Ramos (cell line): Measurements from ENCODE around the gene TAS2R13.

Experiments
- in situ Hi-C: fragments of 300-500 bp; cut with MboI; formaldehyde crosslinking; loops from one replicate; pipeline ENCODE4 v1.14.3; 2022; ENCODE audit warnings: low sequenced_read_pairs; ENCODE audit not compliant: unreplicated experiment

TAS2R13 gene

GRCh38 chr12:10884086-10884725, 25.2 kb downstream of the TAS2R13 start, which contains the start of gene PRH1:
TSS of gene PRH1 (minus strand) at chr12:10884255. CDS start at chr12:10884217, 38 bp downstream.
- in situ Hi-C loops, result no loop called here

GRCh38 chr12:10873378-10873777, 36.0 kb downstream of the TAS2R13 start:
- in situ Hi-C loops, result no loop called here

DNA sequence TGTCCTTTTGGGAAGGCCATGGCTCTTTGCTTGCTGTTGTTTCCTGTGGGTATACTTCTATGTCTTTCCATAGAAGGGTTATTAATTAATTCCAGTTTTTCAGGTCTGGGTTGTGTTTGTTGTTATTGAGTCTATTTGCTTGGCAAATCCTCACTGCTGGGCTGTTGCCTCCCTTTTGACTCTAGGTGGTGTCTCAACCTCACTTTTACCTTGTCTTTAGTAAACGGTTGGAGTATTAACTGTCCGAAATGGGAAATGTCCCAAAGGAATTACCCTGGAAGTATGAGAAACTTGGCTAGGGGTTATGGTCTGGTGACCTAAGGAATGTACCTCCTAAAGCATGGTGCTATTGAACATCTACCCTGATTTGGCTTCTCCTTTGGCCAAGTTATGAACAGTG, 42.0 kb downstream of the TAS2R13 start:
- in situ Hi-C loops, result no loop called here

GRCh38 chr12:10863512-10864218, 45.7 kb downstream of the TAS2R13 start:
- in situ Hi-C loops, result no loop called here

GRCh38 chr12:10861366-10861765, 48.0 kb downstream of the TAS2R13 start:
- in situ Hi-C loops, result no loop called here
